Fibroblast of skin of right quadriceps (primary cell): ENCODE results near the gene SCAF1.
A peak's percentile ranks its signal among the peaks of the same experiment; 100 is the strongest.

ENCODE experiments used
- DNase-seq: peaks from one replicate; pipeline ENCODE4 v3.0.0-alpha.2; 2013

The SCAF1 gene

GRCh38 chr19:49686503-49687088 is 44.6 kb downstream of the SCAF1 start:
- DNase-seq = no peak

GRCh38 chr19:49687150-49687549 is 45.1 kb downstream of the SCAF1 start:
- DNase-seq = no peak

GRCh38 chr19:49687566-49688316 is 45.7 kb downstream of the SCAF1 start:
- peak; percentile 45 for DNase-seq

- no peak for DNase-seq
These were observed 46.6 kb downstream of the SCAF1 start for GRCh38 chr19:49688531-49689132.

- DNase-seq = no peak
These were observed 47.4 kb downstream of the SCAF1 start, which contains the start of gene ADM5 for GRCh38 chr19:49689133-49690078. TSS of gene ADM5 (plus strand) at chr19:49689594. CDS start at chr19:49689838, 244 bp downstream.

- DNase-seq = no peak
These were observed 48.2 kb downstream of the SCAF1 start for GRCh38 chr19:49690079-49690655.

GRCh38 chr19:49690656-49691242 is 48.7 kb downstream of the SCAF1 start, which contains the start of gene CPT1C:
TSS of gene CPT1C (plus strand) at chr19:49691116. CDS start at chr19:49692253, 1,137 bp downstream.
- DNase-seq = peak; percentile 83

- DNase-seq = peak; percentile 83
These were observed 49.5 kb downstream of the SCAF1 start for GRCh38 chr19:49691243-49692146.

GRCh38 chr19:49692147-49692506 is 50.1 kb downstream of the SCAF1 start:
- no peak for DNase-seq

- no peak for DNase-seq
These were observed 54.1 kb downstream of the SCAF1 start for GRCh38 chr19:49696115-49696514.

GRCh38 chr19:49696865-49697264 is 54.9 kb downstream of the SCAF1 start:
- no peak for DNase-seq

- no peak for DNase-seq
These were observed 57.4 kb downstream of the SCAF1 start for GRCh38 chr19:49699364-49699763.

GRCh38 chr19:49700563-49700962 is 58.6 kb downstream of the SCAF1 start:
- DNase-seq = no peak

- no peak for DNase-seq
These were observed 59.3 kb downstream of the SCAF1 start for GRCh38 chr19:49701271-49701786.

- no peak for DNase-seq
These were observed 63.1 kb downstream of the SCAF1 start for GRCh38 chr19:49704888-49705642.

- DNase-seq = no peak
These were observed 63.9 kb downstream of the SCAF1 start for GRCh38 chr19:49705919-49706318.
